Measurements from ENCODE around the gene SEPTIN5. TPM values are rescaled to one million over a fixed set of nuclear protein-coding genes. Genes with fewer than 3 reads are reported as not detected.
A peak's percentile ranks its signal among the peaks of the same experiment; 100 is the strongest.

Gene SEPTIN5
- total RNA-seq, 1 experiment from 2014 or later = 22.4 TPM

DNA sequence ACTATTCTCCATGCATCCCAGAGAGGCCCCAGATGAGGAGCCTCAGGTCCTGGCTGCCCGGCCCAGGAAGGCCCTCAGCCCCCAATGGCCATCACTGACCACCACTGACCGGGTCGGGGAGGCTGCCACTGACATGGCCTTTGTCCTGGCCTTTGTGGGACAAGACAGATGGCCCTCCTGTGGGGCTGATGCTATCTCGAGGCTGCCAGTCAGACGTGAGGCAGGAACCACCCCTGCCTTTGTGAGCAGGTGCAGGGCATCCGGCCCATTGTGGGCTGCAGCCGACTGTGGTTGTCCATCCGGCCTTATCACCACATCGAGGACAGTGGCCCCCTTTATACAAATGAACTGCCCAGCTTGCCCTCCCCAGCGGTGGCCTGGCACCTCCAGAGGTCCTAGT is 14.5 kb downstream of the SEPTIN5 start:
- H3K36me3 Mint-ChIP-seq = no peaks in the 10 kb centered on the region
- peaks cover 64% of the 10 kb centered on the region for H3K27me3 Mint-ChIP-seq (ENCODE audit: low read depth)
- ATAC-seq (no peak), DNase-seq (ENCODE audit: low spot score) (no peak)
- no peaks in the 10 kb centered on the region for H3K9me3 Mint-ChIP-seq
- H3K4me1 Mint-ChIP-seq = peaks cover 3% of the 10 kb centered on the region; the same call in 1 of the 2 replicates
- TF ChIP-seq, protein P1, sequence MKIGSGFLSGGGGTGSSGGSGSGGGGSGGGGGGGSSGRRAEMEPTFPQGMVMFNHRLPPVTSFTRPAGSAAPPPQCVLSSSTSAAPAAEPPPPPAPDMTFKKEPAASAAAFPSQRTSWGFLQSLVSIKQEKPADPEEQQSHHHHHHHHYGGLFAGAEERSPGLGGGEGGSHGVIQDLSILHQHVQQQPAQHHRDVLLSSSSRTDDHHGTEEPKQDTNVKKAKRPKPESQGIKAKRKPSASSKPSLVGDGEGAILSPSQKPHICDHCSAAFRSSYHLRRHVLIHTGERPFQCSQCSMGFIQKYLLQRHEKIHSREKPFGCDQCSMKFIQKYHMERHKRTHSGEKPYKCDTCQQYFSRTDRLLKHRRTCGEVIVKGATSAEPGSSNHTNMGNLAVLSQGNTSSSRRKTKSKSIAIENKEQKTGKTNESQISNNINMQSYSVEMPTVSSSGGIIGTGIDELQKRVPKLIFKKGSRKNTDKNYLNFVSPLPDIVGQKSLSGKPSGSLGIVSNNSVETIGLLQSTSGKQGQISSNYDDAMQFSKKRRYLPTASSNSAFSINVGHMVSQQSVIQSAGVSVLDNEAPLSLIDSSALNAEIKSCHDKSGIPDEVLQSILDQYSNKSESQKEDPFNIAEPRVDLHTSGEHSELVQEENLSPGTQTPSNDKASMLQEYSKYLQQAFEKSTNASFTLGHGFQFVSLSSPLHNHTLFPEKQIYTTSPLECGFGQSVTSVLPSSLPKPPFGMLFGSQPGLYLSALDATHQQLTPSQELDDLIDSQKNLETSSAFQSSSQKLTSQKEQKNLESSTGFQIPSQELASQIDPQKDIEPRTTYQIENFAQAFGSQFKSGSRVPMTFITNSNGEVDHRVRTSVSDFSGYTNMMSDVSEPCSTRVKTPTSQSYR (CRISPR knock-in tag; IDR thresholded peaks at IDR 0.05) = no peak
- TF ChIP-seq, protein P2, sequence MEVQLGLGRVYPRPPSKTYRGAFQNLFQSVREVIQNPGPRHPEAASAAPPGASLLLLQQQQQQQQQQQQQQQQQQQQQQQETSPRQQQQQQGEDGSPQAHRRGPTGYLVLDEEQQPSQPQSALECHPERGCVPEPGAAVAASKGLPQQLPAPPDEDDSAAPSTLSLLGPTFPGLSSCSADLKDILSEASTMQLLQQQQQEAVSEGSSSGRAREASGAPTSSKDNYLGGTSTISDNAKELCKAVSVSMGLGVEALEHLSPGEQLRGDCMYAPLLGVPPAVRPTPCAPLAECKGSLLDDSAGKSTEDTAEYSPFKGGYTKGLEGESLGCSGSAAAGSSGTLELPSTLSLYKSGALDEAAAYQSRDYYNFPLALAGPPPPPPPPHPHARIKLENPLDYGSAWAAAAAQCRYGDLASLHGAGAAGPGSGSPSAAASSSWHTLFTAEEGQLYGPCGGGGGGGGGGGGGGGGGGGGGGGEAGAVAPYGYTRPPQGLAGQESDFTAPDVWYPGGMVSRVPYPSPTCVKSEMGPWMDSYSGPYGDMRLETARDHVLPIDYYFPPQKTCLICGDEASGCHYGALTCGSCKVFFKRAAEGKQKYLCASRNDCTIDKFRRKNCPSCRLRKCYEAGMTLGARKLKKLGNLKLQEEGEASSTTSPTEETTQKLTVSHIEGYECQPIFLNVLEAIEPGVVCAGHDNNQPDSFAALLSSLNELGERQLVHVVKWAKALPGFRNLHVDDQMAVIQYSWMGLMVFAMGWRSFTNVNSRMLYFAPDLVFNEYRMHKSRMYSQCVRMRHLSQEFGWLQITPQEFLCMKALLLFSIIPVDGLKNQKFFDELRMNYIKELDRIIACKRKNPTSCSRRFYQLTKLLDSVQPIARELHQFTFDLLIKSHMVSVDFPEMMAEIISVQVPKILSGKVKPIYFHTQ (CRISPR knock-in tag; IDR thresholded peaks at IDR 0.05) = no peak
- TF ChIP-seq ZNF423 (CRISPR knock-in tag; IDR thresholded peaks at IDR 0.05) (no peak), CREM (CRISPR knock-in tag; IDR thresholded peaks at IDR 0.05) (no peak)
- CTCF ChIA-PET = interaction anchor here (2.2 to 4.6 kb wide), 2 partner anchors 33 to 183 kb away, joined by 10 to 155 read pairs; no protein-coding TSS in a partner anchor
- H3K27ac Mint-ChIP-seq = no peak overlapping the region
- no peak overlapping the region for H3K4me3 Mint-ChIP-seq
- POLR2A ChIA-PET = no interaction called here

DNA sequence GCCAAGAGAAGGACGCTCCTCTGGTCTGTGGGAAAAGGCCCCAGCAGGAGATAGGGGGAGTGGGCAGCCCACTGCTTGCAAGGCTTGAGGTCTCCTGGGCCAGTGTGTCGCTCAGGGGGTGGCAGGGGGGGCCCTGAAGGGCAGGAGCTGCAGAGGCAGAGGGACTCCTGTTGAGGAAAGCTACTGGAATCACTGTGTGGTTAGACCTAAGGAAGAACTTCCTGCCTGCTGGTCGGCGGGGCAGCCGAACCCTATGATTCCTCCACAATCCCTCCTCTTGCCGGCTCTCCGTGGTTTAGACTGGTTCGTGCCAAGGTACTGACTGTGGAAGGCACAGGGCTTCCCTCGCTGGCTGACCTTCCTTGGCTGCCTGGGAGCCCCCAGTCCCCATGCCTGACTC is 15.2 kb downstream of the SEPTIN5 start:
- no peak for ATAC-seq
- POLR2A ChIA-PET = no interaction called here
- H3K4me1 Mint-ChIP-seq = peaks cover 3% of the 10 kb centered on the region; the same call in 1 of the 2 replicates
- no peak for DNase-seq (ENCODE audit: low spot score)
- H3K9me3 Mint-ChIP-seq = no peaks in the 10 kb centered on the region
- TF ChIP-seq, protein P3, sequence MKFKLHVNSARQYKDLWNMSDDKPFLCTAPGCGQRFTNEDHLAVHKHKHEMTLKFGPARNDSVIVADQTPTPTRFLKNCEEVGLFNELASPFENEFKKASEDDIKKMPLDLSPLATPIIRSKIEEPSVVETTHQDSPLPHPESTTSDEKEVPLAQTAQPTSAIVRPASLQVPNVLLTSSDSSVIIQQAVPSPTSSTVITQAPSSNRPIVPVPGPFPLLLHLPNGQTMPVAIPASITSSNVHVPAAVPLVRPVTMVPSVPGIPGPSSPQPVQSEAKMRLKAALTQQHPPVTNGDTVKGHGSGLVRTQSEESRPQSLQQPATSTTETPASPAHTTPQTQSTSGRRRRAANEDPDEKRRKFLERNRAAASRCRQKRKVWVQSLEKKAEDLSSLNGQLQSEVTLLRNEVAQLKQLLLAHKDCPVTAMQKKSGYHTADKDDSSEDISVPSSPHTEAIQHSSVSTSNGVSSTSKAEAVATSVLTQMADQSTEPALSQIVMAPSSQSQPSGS (CRISPR knock-in tag; IDR thresholded peaks at IDR 0.05; ENCODE audit: borderline replicate concordance, low read depth) = no peak
- TF ChIP-seq, protein P4, sequence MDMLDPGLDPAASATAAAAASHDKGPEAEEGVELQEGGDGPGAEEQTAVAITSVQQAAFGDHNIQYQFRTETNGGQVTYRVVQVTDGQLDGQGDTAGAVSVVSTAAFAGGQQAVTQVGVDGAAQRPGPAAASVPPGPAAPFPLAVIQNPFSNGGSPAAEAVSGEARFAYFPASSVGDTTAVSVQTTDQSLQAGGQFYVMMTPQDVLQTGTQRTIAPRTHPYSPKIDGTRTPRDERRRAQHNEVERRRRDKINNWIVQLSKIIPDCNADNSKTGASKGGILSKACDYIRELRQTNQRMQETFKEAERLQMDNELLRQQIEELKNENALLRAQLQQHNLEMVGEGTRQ (CRISPR knock-in tag; IDR thresholded peaks at IDR 0.05) = no peak
- TF ChIP-seq SP1 (CRISPR knock-in tag; conservative IDR thresholded peaks at IDR 0.05) (no peak), ZNF416 (CRISPR knock-in tag; IDR thresholded peaks at IDR 0.05) (no peak)
- TF ChIP-seq, protein P5, sequence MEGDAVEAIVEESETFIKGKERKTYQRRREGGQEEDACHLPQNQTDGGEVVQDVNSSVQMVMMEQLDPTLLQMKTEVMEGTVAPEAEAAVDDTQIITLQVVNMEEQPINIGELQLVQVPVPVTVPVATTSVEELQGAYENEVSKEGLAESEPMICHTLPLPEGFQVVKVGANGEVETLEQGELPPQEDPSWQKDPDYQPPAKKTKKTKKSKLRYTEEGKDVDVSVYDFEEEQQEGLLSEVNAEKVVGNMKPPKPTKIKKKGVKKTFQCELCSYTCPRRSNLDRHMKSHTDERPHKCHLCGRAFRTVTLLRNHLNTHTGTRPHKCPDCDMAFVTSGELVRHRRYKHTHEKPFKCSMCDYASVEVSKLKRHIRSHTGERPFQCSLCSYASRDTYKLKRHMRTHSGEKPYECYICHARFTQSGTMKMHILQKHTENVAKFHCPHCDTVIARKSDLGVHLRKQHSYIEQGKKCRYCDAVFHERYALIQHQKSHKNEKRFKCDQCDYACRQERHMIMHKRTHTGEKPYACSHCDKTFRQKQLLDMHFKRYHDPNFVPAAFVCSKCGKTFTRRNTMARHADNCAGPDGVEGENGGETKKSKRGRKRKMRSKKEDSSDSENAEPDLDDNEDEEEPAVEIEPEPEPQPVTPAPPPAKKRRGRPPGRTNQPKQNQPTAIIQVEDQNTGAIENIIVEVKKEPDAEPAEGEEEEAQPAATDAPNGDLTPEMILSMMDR (IDR thresholded peaks at IDR 0.05) = no peak
- H3K27ac Mint-ChIP-seq = no peak overlapping the region
- CTCF ChIA-PET = interaction anchor here (0.9 to 4.6 kb wide), 12 partner anchors 13 to 378 kb away, joined by 3 to 155 read pairs (median 16); no protein-coding TSS in a partner anchor
- peaks cover 61% of the 10 kb centered on the region for H3K27me3 Mint-ChIP-seq (ENCODE audit: low read depth)
- no peaks in the 10 kb centered on the region for H3K36me3 Mint-ChIP-seq
- no peak overlapping the region for H3K4me3 Mint-ChIP-seq

DNA sequence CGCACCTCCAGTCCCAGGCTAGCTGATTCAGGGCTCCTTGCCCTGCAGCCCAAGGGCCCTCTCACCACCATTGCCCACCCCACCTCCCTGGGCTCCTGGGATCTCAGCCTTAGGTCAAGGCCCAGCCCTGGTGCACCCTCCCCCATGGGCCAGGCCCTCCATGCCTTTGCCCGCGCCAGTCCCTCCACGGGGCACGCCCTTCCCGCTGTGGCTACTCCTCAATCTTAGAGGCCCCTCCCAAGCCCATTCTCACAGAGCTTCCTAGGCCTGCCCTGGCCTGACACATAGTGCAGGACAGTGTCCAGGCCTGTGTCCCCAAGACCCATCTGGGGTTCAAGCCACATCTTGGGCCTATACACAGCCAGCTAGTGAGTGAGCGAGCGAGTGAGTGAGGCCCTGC is 15.9 kb downstream of the SEPTIN5 start:
- ChIA-PET POLR2A (interaction anchor here (0.5 kb wide), 1 partner anchor 84 kb away, joined by 3 read pairs; no protein-coding TSS in a partner anchor), CTCF (interaction anchor here (0.5 to 4.6 kb wide), 87 partner anchors 7 to 699 kb away, joined by 3 to 155 read pairs (median 5); partner anchors contain the start of genes COMT, TANGO2 and TXNRD2)
- H3K9me3 Mint-ChIP-seq = no peaks in the 10 kb centered on the region
- no peak overlapping the region for H3K27ac Mint-ChIP-seq
- H3K4me3 Mint-ChIP-seq = no peak overlapping the region
- H3K4me1 Mint-ChIP-seq = no peaks in the 10 kb centered on the region
- DNase-seq (ENCODE audit: low spot score) (no peak), ATAC-seq (peak; percentile 13)
- H3K36me3 Mint-ChIP-seq = no peaks in the 10 kb centered on the region
- peaks cover 54% of the 10 kb centered on the region for H3K27me3 Mint-ChIP-seq (ENCODE audit: low read depth)
- TF ChIP-seq KAT7 (CRISPR knock-in tag; IDR thresholded peaks at IDR 0.05; ENCODE audit: borderline replicate concordance) (no peak), GABPB1 (CRISPR knock-in tag; IDR thresholded peaks at IDR 0.05) (no peak; the same call in 1 of the 2 replicates), HMGA2 (CRISPR knock-in tag; IDR thresholded peaks at IDR 0.05) (no peak), SMAD3 (CRISPR knock-in tag; IDR thresholded peaks at IDR 0.05; ENCODE audit: borderline replicate concordance) (no peak), ZNF232 (CRISPR knock-in tag; IDR thresholded peaks at IDR 0.05) (no peak), NFATC4 (CRISPR knock-in tag; IDR thresholded peaks at IDR 0.05) (no peak), FOXP1 (CRISPR knock-in tag; IDR thresholded peaks at IDR 0.05; ENCODE audit: borderline replicate concordance) (no peak)
- TF ChIP-seq, protein P6, sequence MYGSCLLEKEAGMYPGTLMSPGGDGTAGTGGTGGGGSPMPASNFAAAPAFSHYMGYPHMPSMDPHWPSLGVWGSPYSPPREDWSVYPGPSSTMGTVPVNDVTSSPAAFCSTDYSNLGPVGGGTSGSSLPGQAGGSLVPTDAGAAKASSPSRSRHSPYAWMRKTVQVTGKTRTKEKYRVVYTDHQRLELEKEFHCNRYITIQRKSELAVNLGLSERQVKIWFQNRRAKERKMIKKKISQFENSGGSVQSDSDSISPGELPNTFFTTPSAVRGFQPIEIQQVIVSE (CRISPR knock-in tag; IDR thresholded peaks at IDR 0.05; ENCODE audit: borderline replicate concordance) = no peak
- TF ChIP-seq, protein P3 (CRISPR knock-in tag; IDR thresholded peaks at IDR 0.05; ENCODE audit: borderline replicate concordance, low read depth) = no peak
- TF ChIP-seq, protein P7, sequence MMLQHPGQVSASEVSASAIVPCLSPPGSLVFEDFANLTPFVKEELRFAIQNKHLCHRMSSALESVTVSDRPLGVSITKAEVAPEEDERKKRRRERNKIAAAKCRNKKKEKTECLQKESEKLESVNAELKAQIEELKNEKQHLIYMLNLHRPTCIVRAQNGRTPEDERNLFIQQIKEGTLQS (CRISPR knock-in tag; conservative IDR thresholded peaks at IDR 0.05) = no peak

All from WTC11 (cell line).